Astrocyte (in vitro differentiated cells and primary cell): ENCODE results near the gene AUTS2. TPM values are rescaled to one million over a fixed set of nuclear protein-coding genes. Genes with fewer than 3 reads are reported as not detected.

Experiments used
- DNase-seq: peaks from one replicate; pipeline ENCODE4 v3.0.0-alpha.2; 2010; ENCODE audit warnings: low read depth
- FAIRE-seq: peaks from 2 replicates; lab custom pipeline; 2011; peaks lifted over from hg19 to GRCh38; lab: Jason Lieb, UNC
- H2AFZ ChIP-seq: 2 replicates; pipeline ENCODE4 v1.6.0; 2012; ENCODE audit warnings: low read depth, low read length, inconsistent platforms
- H3K27ac ChIP-seq: 2 replicates; pipeline ENCODE4 v1.5.1; 2011; ENCODE audit warnings: low read depth, low read length, inconsistent platforms
- H3K27me3 ChIP-seq: 2 replicates; pipeline ENCODE4 v1.6.0; 2011; ENCODE audit warnings: low read length, inconsistent platforms; ENCODE audit not compliant: insufficient read depth
- H3K36me3 ChIP-seq: 2 replicates; pipeline ENCODE4 v1.5.1; 2011; ENCODE audit warnings: low read length, inconsistent platforms; ENCODE audit not compliant: insufficient read depth
- H3K4me1 ChIP-seq: 2 replicates; pipeline ENCODE4 v1.5.1; 2011; ENCODE audit warnings: low read length, inconsistent platforms; ENCODE audit not compliant: insufficient read depth
- H3K4me2 ChIP-seq: 2 replicates; pipeline ENCODE4 v1.6.0; 2012; ENCODE audit warnings: low read length, inconsistent platforms
- H3K4me3 ChIP-seq: 2 replicates; pipeline ENCODE4 v1.5.1; 2011; ENCODE audit warnings: low read depth, mild to moderate bottlenecking, low read length, inconsistent platforms; ENCODE audit not compliant: insufficient read depth
- H3K79me2 ChIP-seq: 2 replicates; pipeline ENCODE4 v1.6.0; 2012; ENCODE audit warnings: mild to moderate bottlenecking, low read length, inconsistent platforms; ENCODE audit not compliant: insufficient read depth
- H3K9ac ChIP-seq: 2 replicates; pipeline ENCODE4 v1.6.0; 2012; ENCODE audit warnings: mild to moderate bottlenecking, low read length, inconsistent platforms
- H3K9me3 ChIP-seq: 2 replicates; pipeline ENCODE4 v1.5.1; 2012; ENCODE audit warnings: low read depth, mild to moderate bottlenecking, low read length, inconsistent platforms; ENCODE audit not compliant: insufficient read depth
- H4K20me1 ChIP-seq: 2 replicates; pipeline ENCODE4 v1.6.0; 2012; ENCODE audit warnings: low read length, inconsistent platforms; ENCODE audit not compliant: insufficient read depth
- H3K27ac Mint-ChIP-seq: one replicate; pipeline ENCODE4 v1.8.0; 2021; ENCODE audit warnings: mild to moderate bottlenecking, mixed read lengths; ENCODE audit not compliant: unreplicated experiment
- H3K27me3 Mint-ChIP-seq: one replicate; pipeline ENCODE4 v1.8.0; 2021; ENCODE audit warnings: low read depth, mixed read lengths; ENCODE audit not compliant: unreplicated experiment
- H3K36me3 Mint-ChIP-seq: one replicate; pipeline ENCODE4 v1.8.0; 2021; ENCODE audit warnings: low read depth, mixed read lengths; ENCODE audit not compliant: unreplicated experiment
- H3K4me1 Mint-ChIP-seq: one replicate; pipeline ENCODE4 v1.8.0; 2021; ENCODE audit warnings: low read depth, mixed read lengths; ENCODE audit not compliant: unreplicated experiment
- H3K4me3 Mint-ChIP-seq: one replicate; pipeline ENCODE4 v1.8.0; 2021; ENCODE audit warnings: mild to moderate bottlenecking, moderate library complexity, mixed read lengths; ENCODE audit not compliant: unreplicated experiment
- H3K9me3 Mint-ChIP-seq: one replicate; pipeline ENCODE4 v1.8.0; 2021; ENCODE audit warnings: mild to moderate bottlenecking, mixed read lengths; ENCODE audit not compliant: unreplicated experiment
- CTCF ChIP-seq: IDR thresholded peaks from 2 replicates; pipeline ENCODE4 v1.5.1; 2011; ENCODE audit warnings: low read depth, mild to moderate bottlenecking, inconsistent platforms, low read length, moderate library complexity; ENCODE audit not compliant: insufficient read depth
- EZH2 ChIP-seq: IDR thresholded peaks from 2 replicates; pipeline ENCODE4 v1.6.1; 2012; ENCODE audit warnings: mild to moderate bottlenecking, low read length, inconsistent platforms; ENCODE audit not compliant: insufficient read depth
- total RNA-seq: library from RNA; stranded (reverse); gene quantifications from 2 replicates; pipeline ENCODE4 v1.2.1, GENCODE V29; 2021

The AUTS2 gene
- total RNA-seq, 1 donor from 2014 or later: 73.2 TPM

DNA sequence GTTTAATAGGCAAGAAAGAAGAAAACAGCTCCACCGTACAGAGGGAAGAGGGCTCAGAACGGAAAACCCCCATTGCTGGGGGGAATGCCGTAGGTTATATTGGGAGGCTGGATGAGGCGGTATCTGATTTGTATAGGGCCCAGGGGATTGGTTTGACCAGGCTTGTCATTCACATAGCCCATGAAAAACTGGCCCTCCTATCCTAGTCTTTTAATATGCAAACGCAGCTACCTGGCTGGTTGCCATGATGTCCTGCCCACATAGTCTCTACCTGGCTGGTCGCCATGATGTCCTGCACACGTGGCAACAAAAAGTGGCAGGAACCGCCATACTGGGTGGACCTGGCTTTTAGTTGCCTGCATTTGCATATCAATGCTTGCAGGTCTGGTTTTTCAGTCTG is 84.7 kb downstream of the AUTS2 start:
- FAIRE-seq (no peak), DNase-seq (no peak)
- peaks cover 22% of the 10 kb centered on the region for H4K20me1 ChIP-seq
- H3K27ac Mint-ChIP-seq: no peak overlapping the region
- no peak for TF ChIP-seq EZH2
- no peak for TF ChIP-seq CTCF
- no peaks in the 10 kb centered on the region for H3K36me3 ChIP-seq
- H3K9ac ChIP-seq: no peak overlapping the region
- H3K27me3 ChIP-seq: no peaks in the 10 kb centered on the region
- H3K27ac ChIP-seq: no peak overlapping the region
- H2AFZ ChIP-seq: no peak overlapping the region
- no peak overlapping the region for H3K4me3 Mint-ChIP-seq
- H3K9me3 ChIP-seq: no peaks in the 10 kb centered on the region
- H3K9me3 Mint-ChIP-seq: no peaks in the 10 kb centered on the region
- H3K4me2 ChIP-seq: no peak overlapping the region
- H3K79me2 ChIP-seq: peaks cover 18% of the 10 kb centered on the region
- no peaks in the 10 kb centered on the region for H3K27me3 Mint-ChIP-seq
- H3K4me1 Mint-ChIP-seq: peaks cover 28% of the 10 kb centered on the region
- H3K36me3 Mint-ChIP-seq: no peaks in the 10 kb centered on the region
- H3K4me1 ChIP-seq: no peaks in the 10 kb centered on the region
- H3K4me3 ChIP-seq: no peak overlapping the region

DNA sequence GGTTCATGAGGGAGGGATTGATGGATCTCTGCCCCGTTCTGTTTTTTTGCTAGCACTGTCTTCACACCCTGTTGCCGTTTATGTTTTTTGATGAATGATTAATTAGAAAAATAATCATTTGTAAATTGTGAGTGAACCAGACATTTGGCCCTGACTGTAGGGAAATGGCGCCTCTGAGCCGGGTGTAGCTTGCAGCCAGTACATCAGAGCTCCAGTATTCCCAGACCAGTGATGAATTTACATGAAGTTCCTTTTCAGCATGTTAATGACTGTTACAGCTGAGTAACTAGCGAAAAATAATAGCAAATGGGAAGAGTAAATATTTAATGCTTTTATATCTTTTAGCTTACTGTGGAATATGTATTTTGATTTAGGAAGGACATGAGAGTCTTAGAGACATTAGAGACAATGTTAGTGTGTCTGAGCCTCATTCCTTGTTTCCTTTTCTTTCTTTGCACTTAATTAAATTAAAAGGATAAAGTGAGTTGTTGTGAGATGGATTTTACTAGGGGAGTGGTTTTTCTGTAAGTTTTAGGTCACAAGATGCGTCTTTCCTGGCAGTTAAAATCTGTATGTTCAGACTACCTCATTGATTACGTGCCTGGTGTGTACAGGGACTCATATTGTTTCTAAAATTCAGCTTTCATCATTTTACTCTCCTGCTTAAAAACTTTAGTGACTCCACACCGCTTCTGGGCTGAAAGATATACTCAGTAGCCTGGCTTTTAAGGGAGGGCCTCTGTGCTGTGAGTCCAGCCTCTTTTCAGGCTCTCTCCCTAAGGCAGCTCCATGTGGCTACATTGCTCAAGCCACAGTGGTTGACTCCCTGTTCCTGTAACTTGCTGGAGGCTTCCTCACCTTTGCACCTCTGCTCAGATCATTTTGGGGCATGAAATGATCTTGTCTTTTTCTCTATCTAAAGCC is 86.4 kb downstream of the AUTS2 start:
- FAIRE-seq: no peak
- H3K4me2 ChIP-seq: no peak overlapping the region
- no peaks in the 10 kb centered on the region for H3K4me1 ChIP-seq
- H3K27ac ChIP-seq: no peak overlapping the region
- peaks cover 22% of the 10 kb centered on the region for H3K4me1 Mint-ChIP-seq
- no peaks in the 10 kb centered on the region for H3K27me3 ChIP-seq
- no peak overlapping the region for H3K9ac ChIP-seq
- peaks cover 14% of the 10 kb centered on the region for H3K79me2 ChIP-seq
- H3K27ac Mint-ChIP-seq: peak overlapping the region; percentile 6
- H4K20me1 ChIP-seq: peaks cover 10% of the 10 kb centered on the region
- no peak overlapping the region for H2AFZ ChIP-seq
- H3K4me3 Mint-ChIP-seq: no peak overlapping the region
- no peaks in the 10 kb centered on the region for H3K27me3 Mint-ChIP-seq
- no peaks in the 10 kb centered on the region for H3K9me3 Mint-ChIP-seq
- H3K36me3 Mint-ChIP-seq: no peaks in the 10 kb centered on the region
- no peak for TF ChIP-seq EZH2
- no peak for DNase-seq
- no peaks in the 10 kb centered on the region for H3K36me3 ChIP-seq
- no peak overlapping the region for H3K4me3 ChIP-seq
- H3K9me3 ChIP-seq: no peaks in the 10 kb centered on the region

DNA sequence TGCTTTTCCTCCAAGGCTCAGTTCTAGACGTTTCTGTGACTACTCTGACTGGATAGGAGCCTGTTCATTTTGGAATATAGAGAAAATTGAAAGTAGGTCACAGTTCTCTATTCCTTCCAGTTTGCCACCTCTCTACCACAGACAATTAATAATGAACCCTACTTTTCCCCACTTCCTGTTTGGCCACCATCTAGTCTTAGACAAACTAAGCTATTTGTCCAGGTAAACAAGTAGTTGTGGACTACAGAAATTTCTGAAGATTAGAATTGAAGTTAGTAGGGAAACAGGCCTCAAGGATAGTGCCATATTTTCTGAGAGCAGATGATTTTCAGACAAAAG is 87.0 kb downstream of the AUTS2 start:
- H3K27ac ChIP-seq: no peak overlapping the region
- peaks cover 10% of the 10 kb centered on the region for H3K79me2 ChIP-seq
- H3K9ac ChIP-seq: no peak overlapping the region
- no peak overlapping the region for H3K4me3 ChIP-seq
- Mint-ChIP-seq H3K27ac (peak overlapping the region; percentile 6), H3K9me3 (no peaks in the 10 kb centered on the region), H3K27me3 (no peaks in the 10 kb centered on the region), H3K4me3 (no peak overlapping the region), H3K36me3 (no peaks in the 10 kb centered on the region), H3K4me1 (peaks cover 22% of the 10 kb centered on the region)
- H2AFZ ChIP-seq: no peak overlapping the region
- DNase-seq: no peak
- no peak for TF ChIP-seq CTCF
- TF ChIP-seq EZH2: no peak
- H4K20me1 ChIP-seq: peaks cover 12% of the 10 kb centered on the region
- no peaks in the 10 kb centered on the region for H3K36me3 ChIP-seq
- H3K4me1 ChIP-seq: no peaks in the 10 kb centered on the region
- FAIRE-seq: no peak
- no peaks in the 10 kb centered on the region for H3K9me3 ChIP-seq
- no peak overlapping the region for H3K4me2 ChIP-seq
- no peaks in the 10 kb centered on the region for H3K27me3 ChIP-seq
